HepG2 (cell line): ENCODE measurements around the gene CRABP1. TPM values are rescaled to one million over a fixed set of nuclear protein-coding genes. Genes with fewer than 3 reads are reported as not detected.
"Not testable (repeated sequence)": the region's sequence is repeated elsewhere in the genome, so short reads cannot be mapped to it uniquely, and the experiment has no call there.

Experiments used
- ATAC-seq: fragments of 200-7000 bp; cut with Tn5 transposase; 3 replicates; pipeline ENCODE4 v1.9.1; 2020; ENCODE audit warnings: mild to moderate bottlenecking, moderate library complexity
- BruUV-seq: library from RNA; stranded (reverse); fragments of 400-500 nt; replicated peaks from 2 replicates; lab custom pipeline; 2021; lab: Mats Ljungman, UMichigan
- CTCF ChIA-PET: fragments of 300-600 bp; formaldehyde crosslinking; extraction: SDS; loops from one replicate; lab custom pipeline; 2021; ENCODE audit warnings: low total read pairs, inconsistent platforms, low intra/inter-chr PET ratio; lab: Yijun Ruan, JAX
- POLR2A ChIA-PET: fragments of 350-600 bp; sonication (Branson Sonifier 250); formaldehyde crosslinking; loops from one replicate; lab custom pipeline; 2020; ENCODE audit warnings: antibody characterized with exemption, inconsistent platforms; lab: Yijun Ruan, JAX
- DNase-seq: peaks from one replicate; pipeline ENCODE4 v3.0.0-alpha.2; 2015; ENCODE audit warnings: low spot score
- FAIRE-seq: peaks from 3 replicates; lab custom pipeline; 2011; peaks lifted over from hg19 to GRCh38; lab: Jason Lieb, UNC
- H2AFZ ChIP-seq: one replicate; pipeline ENCODE4 v1.6.1; 2011; ENCODE audit warnings: low read length, inconsistent platforms
- H3K27ac ChIP-seq: fragments of 300-600 bp; 3 replicates; pipeline ENCODE4 v1.8.0; 2011; ENCODE audit warnings: mixed run types, mild to moderate bottlenecking, mixed read lengths, low read length, inconsistent platforms; ENCODE audit not compliant: insufficient read depth; ENCODE audit errors: extremely low read length
- H3K27me3 ChIP-seq, 2 experiments: fragments of 200-600 bp in 1 of 2; 2 replicates in 1 of 2; 3 replicates in 1 of 2; pipeline versions ENCODE4 v1.6.0 to v1.8.0; 2011; ENCODE audit warnings: low read length in 2 of 2, mild to moderate bottlenecking in 2 of 2, moderate library complexity in 2 of 2, inconsistent platforms in 1 of 2; ENCODE audit not compliant: insufficient read depth in 2 of 2, control insufficient read depth in 1 of 2
- H3K36me3 ChIP-seq, 2 experiments: fragments of 200-600 bp in 1 of 2; replicated peaks in 1 of 2; 2 replicates in 1 of 2; 3 replicates in 1 of 2; pipeline versions ENCODE4 v1.5.1 to v1.8.0; 2011; ENCODE audit warnings: low read length in 2 of 2, inconsistent platforms in 1 of 2; ENCODE audit not compliant: insufficient read depth in 2 of 2, control insufficient read depth in 1 of 2
- H3K4me1 ChIP-seq: 2 replicates; pipeline ENCODE4 v1.5.1; 2012; ENCODE audit warnings: low read length, inconsistent platforms; ENCODE audit not compliant: insufficient read depth
- H3K4me2 ChIP-seq: 2 replicates; pipeline ENCODE4 v1.6.0; 2011; ENCODE audit warnings: low read depth, low read length, inconsistent platforms
- H3K4me3 ChIP-seq, 3 experiments: fragments of 200-600 bp in 1 of 3; sonication (generic), shearing (Covaris generic) in 1 of 3; replicated peaks in 1 of 3; 2 replicates each; pipeline ENCODE4 v1.5.1; 2011 to 2016; ENCODE audit warnings: low read length in 3 of 3, inconsistent platforms in 2 of 3, low read depth in 2 of 3, mild to moderate bottlenecking in 2 of 3, control low read depth in 1 of 3, mixed read lengths in 1 of 3; ENCODE audit not compliant: insufficient read depth in 1 of 3
- H3K79me2 ChIP-seq: one replicate; pipeline ENCODE4 v1.6.1; 2011; ENCODE audit warnings: low read length, inconsistent platforms; ENCODE audit not compliant: insufficient read depth
- H3K9ac ChIP-seq: 2 replicates; pipeline ENCODE4 v1.6.0; 2011; ENCODE audit warnings: mild to moderate bottlenecking, low read depth, low read length, inconsistent platforms; ENCODE audit not compliant: insufficient read depth
- H3K9me3 ChIP-seq: 2 replicates; pipeline ENCODE4 v1.5.1; 2012; ENCODE audit warnings: mild to moderate bottlenecking, low read length
- H4K20me1 ChIP-seq: 2 replicates; pipeline ENCODE4 v1.6.0; 2011; ENCODE audit warnings: inconsistent platforms, mild to moderate bottlenecking, low read length, moderate library complexity; ENCODE audit not compliant: insufficient read depth
- MED1 ChIP-seq: sonication (generic); formaldehyde crosslinking; IDR thresholded peaks from 2 replicates; pipeline ENCODE4 v1.4.0; 2020; ENCODE audit warnings: missing genetic modification reagents
- ZNF317 ChIP-seq: sonication (generic); formaldehyde crosslinking; IDR thresholded peaks from 2 replicates; pipeline ENCODE4 v1.5.0; 2020; ENCODE audit warnings: mild to moderate bottlenecking, missing genetic modification reagents
- ZNF616 ChIP-seq: sonication (generic); formaldehyde crosslinking; IDR thresholded peaks from 2 replicates; pipeline ENCODE4 v1.5.0; 2020; ENCODE audit warnings: low read depth, mild to moderate bottlenecking, missing genetic modification reagents
- ZNF816 ChIP-seq: sonication (generic); formaldehyde crosslinking; IDR thresholded peaks from 2 replicates; pipeline ENCODE4 v1.8.0; 2022; ENCODE audit warnings: missing genetic modification reagents, mild to moderate bottlenecking, borderline replicate concordance
- WGBS: methylation state at CpG from one replicate; pipeline ENCODE4 v1.1.6; 2017; ENCODE audit warnings: low lambda C conversion rate; 5-methylcytosine and 5-hydroxymethylcytosine counted together
- in situ Hi-C: cut with HindIII; loops from 2 replicates; pipeline ENCODE4 v1.10.0; 2017; ENCODE audit warnings: low pct_unique_long_range_greater_than_20kb; ENCODE audit not compliant: extremely low pct_ligation_motif_present
- intact Hi-C: fragments of 100-400 bp; cut with micrococcal nuclease; formaldehyde crosslinking; loops from one replicate; pipeline ENCODE4 v1.10.0; 2022; ENCODE audit not compliant: unreplicated experiment
- polyA plus RNA-seq, 8 experiments: library from polyadenylated mRNA; depleted of rRNA in 3 of 8; stranded (reverse) in 7 of 8; unstranded in 1 of 8; fragments of >200 nt; fragmentation: Illumina TruSeq in 4 of 8; extraction: Trizol in 4 of 8; gene quantifications; 2 replicates each; pipeline versions ENCODE4 v1.2.1 to v1.2.3, GENCODE V29; 2011 to 2016; ENCODE audit warnings: low read depth in 4 of 8, missing spikeins in 1 of 8, mixed read lengths in 1 of 8; ENCODE audit not compliant: insufficient read depth in 1 of 8
- total RNA-seq, 5 experiments: library from RNA; depleted of rRNA; stranded (reverse); fragments of >200 nt; fragmentation: Illumina TruSeq; extraction: Trizol; gene quantifications; 2 replicates each; pipeline ENCODE4 v1.2.3, GENCODE V29; 2016; ENCODE audit warnings: low read depth in 1 of 5

The CRABP1 gene
- total and polyA plus RNA-seq, 2 of the 13 experiments (the other 11 are each of a cell fraction or from before 2014, with no cell fraction given) = not detected

- H3K4me2 ChIP-seq, H3K4me3 ChIP-seq, H3K9me3 ChIP-seq, H3K27ac ChIP-seq, in situ Hi-C loops, ATAC-seq, H3K4me1 ChIP-seq, FAIRE-seq, intact Hi-C loops, H3K36me3 ChIP-seq, DNase-seq, POLR2A ChIA-PET, H3K79me2 ChIP-seq, CTCF ChIA-PET, H3K27me3 ChIP-seq, H4K20me1 ChIP-seq, H2AFZ ChIP-seq, BruUV-seq, H3K9ac ChIP-seq: not testable (repeated sequence)
- 25% methylated on average over 1 of the region's 1 CpG for WGBS
- peak; percentile 51; the same call in 1 of the 2 replicates for TF ChIP-seq ZNF317 (CRISPR knock-in tag)
Observed at GRCh38 chr15:78380143-78380542, 40.0 kb downstream of the CRABP1 start.

- Histone ChIP-seq H3K4me3 (no peak overlapping the region), H4K20me1 (no peaks in the 10 kb centered on the region), H3K27ac (no peak overlapping the region), H3K9me3 (no peaks in the 10 kb centered on the region), H3K4me2 (no peak overlapping the region), H3K27me3 (no peaks in the 10 kb centered on the region), H3K9ac (no peak overlapping the region), H2AFZ (no peak overlapping the region), H3K79me2 (no peaks in the 10 kb centered on the region), H3K4me1 (no peaks in the 10 kb centered on the region), H3K36me3 (no peaks in the 10 kb centered on the region)
- BruUV-seq = no TSS peak
- ChIA-PET POLR2A (interaction anchor here (0.7 kb wide), 1 partner anchor 56 kb away, joined by 3 read pairs; the partner anchor contains the start of gene IREB2), CTCF (no interaction called here)
- DNase-seq (no peak), FAIRE-seq (no peak), ATAC-seq (no peak)
- 79% methylated on average over 4 of the region's 7 CpGs for WGBS
- in situ Hi-C loops (no loop called here), intact Hi-C loops (no loop called here)
- TF ChIP-seq ZNF616 (CRISPR knock-in tag) = no peak
- TF ChIP-seq ZNF816 (CRISPR knock-in tag) = no peak
- TF ChIP-seq MED1 (CRISPR knock-in tag) = no peak
Observed at GRCh38 chr15:78382114-78382880, 42.1 kb downstream of the CRABP1 start.
